Dedifferentiated amniotic fluid mesenchymal stem cell (primary cell): ENCODE results near the gene ETV3.

Experiments used
- DNase-seq: peaks from one replicate; pipeline ENCODE4 v3.0.0-alpha.2; 2016; ENCODE audit errors: extremely low spot score

ETV3 gene

DNA sequence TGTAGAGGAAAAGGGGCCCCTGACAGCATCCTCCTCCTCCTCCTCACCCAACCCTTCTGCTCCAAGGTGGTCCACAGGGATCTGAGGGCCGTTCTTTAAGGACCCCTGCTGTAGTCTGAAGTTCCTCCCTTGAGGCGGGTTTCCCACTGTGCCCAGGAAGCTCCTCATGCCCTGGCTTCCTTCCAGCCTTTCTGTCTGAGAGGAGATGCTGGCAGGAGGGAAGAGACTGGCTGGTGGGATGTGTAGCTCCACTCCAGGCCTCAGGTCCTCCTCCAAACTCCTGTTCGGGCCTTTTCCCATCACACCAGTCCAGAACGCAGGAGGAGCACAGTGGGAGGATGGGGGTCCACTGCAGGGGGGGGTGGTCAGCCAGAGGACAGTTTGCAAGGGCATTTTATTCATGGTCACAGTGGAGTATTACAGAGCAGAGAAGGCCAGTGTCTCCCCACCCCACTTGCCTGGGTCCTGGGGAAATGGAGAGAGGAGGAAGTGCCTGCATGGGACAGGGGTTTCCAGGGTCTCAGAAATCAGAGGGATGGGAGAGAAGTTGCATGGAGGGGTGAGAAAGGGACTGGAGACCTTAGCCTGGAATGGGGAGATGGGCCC lies 46.4 kb downstream of the ETV3 start:
- DNase-seq = no peak

DNA sequence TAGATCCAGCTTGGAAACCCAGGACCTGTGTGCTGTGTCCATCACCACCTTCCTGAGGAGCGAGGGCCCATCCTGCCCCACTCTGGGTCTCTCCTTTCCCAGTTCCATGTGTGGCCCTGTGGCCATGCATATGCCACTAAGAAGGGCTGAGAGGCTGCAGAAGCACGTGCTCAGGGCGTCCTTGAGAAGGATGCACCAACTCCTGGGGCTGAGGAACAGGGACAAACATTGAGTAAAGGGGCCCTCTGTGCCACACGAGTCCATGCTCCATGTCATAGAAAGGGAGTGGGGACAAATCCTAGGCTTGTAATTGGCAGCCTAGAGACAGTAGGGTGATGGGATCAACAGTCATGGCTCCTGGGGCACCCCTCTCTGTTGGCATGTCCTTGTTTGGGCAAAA lies 47.0 kb downstream of the ETV3 start:
- no peak for DNase-seq

DNA sequence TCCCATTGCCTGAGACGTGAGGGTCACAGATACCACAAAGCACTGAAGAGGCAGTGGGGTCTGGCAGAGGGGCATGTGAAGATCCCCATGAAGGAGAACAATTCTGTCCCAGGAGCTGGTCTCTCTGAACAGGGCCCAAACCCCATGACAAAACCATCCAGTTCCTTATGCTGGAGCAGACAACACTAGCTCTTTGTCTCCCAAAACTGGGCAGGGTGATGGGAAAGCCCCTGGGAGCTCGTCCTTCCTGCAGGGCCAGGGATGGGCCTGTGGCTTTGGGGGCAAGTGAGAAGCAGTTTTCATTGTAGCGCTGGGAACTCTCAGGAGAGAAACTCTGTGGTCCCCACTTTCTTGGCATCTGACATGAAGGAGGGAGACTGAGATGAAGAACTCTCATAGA lies 47.4 kb downstream of the ETV3 start:
- DNase-seq = no peak

DNA sequence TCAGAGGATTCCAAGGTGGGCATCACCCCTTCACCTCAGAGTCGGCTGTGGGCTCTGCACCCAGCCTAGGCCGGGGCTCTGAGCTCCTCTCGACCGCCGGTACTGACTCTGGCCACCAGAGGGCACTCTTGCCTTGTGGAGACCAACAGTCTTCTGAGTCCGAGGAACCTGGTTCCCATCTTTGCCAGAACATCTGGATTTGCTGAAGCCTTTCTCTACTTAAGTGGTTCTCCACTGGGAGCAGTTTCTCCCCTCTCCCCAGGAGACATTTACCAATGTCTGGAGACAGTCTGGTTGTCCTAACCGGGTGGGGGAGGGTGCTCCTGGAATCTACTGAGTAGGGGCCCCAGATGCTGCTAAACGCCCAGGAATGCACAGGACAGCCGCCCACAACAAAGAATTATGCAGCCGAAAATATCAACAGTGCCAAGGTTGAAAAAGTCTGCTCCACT lies 48.0 kb downstream of the ETV3 start:
- peak; percentile 94 for DNase-seq

DNA sequence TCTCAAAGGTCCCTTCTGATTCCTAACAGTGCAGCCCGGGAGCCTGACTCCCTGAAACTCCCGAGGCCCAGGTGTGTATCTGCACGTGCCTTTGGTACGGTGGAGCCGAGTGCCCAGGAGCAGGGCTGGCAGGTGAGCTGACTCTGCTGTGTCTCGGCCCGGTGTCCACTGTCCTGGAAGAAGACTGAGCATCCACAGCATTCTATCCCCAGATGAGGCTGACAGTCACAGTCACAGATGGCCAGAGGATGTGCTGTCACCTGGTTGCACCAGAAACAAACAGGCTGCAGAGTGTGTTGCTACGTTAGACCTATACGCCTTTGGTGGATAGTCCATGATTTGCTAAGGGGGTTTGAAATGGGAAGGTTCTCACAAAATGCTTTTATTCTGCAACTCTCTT lies 48.4 kb downstream of the ETV3 start:
- no peak for DNase-seq

DNA sequence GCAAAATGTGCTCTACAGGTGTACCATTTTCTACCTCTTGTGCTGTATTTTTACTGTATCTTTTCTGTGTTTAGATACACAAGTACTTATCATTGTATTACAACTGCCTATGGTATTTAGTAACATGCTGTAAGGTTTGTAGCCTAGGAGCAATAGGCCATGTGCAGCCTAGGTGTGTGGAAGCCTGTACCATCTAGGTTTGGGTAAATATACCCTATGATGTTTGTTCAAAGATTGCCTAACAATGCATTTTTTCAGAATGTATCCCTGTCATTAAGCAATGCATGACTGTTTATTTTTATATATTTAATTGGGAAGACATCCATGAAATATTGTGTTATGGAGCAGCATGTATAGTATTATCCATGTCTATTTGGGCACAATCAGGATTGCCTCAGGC lies 49.6 kb downstream of the ETV3 start:
- DNase-seq = no peak

DNA sequence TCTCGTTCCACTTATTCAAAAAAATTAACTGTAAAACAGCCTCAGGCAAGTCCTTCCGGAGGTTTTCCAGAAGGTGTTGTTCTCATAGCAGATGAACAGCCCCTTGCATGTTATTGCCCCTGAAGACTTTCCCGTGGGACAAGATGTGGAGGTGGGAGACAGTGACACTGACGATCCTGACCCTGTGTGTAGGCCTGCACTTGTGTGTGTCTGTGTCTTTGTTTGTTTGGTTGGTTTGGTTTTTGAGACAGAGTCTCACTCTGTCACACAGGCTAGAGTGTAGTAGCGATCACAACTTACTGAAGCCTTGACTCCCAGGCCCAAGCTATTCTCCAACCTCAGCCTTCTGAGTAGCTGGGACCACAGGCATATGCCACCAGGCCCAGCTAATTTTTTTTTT lies 51.2 kb downstream of the ETV3 start:
- no peak for DNase-seq

DNA sequence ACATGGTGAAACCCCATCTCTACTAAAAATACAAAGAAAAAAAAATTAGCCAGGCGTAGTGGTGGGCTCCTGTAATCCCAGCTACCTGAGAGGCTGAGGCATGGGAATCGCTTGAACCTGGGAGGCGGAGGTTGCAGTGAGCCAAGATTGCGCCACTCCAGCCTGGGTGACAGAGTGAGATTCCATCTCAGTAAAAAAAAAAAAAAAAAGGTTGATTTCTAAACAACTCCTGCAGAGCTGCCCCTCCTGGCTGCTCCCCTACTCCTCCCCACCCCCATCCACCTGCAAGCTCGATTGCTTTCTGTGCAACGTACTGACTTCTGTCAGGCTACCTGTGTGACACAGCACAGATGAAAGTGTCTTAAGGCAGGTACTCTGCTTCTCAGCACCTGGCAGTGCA lies 51.9 kb downstream of the ETV3 start:
- DNase-seq = no peak

DNA sequence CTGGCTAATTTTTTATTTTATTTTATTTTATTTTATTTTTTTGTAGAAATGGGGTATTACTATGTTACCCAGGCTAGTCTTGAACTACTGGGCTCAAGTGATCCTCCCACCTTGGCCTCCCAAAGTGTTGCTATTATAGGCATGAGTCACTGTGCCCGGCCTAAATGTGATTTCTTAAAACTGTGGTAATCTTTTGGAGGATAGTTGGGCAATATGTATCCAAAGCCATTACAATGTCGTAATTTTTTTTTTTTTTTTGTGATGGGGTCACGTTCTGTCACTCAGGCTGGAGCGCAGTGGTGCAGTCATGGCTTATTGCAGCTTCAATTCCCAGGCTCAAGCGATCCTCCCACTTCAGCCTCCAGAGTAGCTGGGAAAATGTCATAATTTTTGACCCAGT lies 52.8 kb downstream of the ETV3 start:
- DNase-seq = no peak

DNA sequence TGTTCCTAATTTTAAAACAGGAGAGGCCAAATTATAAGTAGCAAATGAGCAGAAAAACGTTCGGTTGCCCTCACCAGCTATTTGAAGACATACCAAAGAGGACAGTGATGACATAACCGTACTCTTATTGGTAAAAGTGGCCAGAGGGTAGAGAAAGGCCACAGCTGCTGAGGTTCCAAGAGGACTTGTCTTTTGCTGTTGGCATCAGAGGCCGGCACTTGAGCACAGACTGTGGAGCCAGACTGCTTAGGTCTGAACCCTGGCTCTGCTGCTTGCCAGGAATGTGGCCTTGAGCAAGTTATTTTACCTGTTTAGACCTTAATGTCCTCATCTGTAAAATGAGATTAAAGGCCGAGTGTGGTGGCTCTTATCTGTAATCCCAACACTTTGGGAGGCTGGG lies 53.5 kb downstream of the ETV3 start:
- no peak for DNase-seq

DNA sequence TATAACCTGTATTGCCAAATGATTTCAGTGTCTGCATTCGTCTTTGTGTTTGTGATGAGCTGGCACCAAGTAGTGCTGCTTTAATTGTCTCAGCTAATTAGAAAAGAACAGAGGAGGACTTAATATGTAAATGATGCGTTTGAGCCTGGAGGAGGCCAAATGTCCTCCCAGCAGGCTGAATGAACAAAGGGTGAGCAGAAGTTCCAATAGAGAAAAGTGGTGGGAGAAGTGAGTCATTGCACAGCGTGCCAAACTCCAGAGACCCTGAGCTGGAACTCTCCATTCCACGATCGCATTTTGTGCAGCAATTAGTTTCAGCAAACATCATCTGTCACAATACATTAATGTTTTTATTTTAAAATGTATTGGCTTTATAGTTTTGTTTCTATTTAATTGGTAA lies 56.5 kb downstream of the ETV3 start:
- DNase-seq = no peak

DNA sequence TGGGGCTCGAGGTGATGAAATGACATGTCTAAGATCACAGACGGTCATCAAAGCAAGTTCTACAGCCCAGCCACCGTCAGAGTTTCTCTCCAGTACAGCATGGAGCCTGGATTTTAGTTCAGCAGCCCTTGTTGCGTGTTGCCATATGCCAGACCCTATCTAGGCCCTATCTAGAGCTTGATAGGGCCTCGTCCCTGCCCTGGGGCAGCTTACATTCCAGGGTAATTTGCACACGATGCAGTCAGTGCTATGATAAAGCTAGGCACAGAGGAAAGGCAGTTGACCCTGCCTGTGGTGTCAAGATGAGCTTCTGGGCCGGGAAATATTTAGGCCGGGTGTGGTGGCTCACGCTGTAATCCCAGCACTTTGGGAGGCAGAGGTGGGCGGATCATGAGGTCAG lies 57.5 kb downstream of the ETV3 start:
- no peak for DNase-seq

DNA sequence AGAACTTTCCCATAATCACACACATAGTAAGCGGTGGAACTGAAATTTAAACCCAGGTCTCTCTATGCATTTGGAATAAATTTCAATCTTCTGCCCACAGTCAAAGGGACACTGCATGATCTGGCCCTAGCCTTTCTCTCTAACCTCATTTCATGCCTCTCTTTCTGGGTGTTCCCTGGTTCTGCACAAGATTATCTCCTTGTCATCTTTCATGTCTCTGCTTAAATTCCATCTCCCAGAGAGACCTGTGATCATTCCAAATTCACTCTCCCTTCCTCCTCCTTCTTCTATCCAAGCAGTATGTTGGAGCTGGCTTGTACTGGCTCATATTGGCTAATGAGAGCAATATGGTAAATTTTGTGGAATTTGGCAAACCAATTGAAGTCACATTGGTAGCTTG lies 60.8 kb downstream of the ETV3 start:
- no peak for DNase-seq

DNA sequence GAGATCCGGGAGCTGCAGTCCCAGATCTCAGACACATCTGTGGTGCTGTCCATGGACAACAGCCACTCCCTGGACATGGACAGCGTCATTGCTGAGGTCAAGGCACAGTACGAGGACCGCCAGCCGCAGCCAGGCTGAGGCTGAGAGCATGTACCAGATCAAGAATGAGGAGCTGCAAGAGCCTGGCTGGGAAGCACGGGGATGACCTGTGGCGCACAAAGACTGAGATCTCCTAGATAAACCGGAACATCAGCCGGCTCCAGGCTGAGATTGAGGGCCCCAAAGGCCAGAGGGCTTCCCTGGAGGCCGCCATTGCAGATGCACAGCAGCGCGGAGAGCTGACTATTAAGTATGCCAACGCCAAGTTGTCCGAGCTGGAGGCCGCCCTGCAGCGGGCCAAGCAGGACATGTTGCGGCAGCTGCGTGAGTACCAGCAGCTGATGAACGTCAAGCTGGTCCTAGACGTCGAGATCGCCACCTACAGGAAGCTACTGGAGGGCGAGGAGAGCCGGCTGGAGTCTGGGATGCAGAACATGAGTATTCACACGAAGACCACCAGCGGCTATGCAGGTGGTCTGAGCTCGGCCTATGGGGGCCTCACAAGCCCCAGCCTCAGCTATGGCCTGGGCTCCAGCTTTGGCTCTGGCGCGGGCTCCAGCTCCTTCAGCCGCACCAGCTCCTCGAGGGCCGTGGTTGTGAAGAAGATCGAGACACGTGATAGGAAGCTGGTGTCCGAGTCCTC lies 64.1 kb downstream of the ETV3 start:
- DNase-seq = no peak
